ENCODE data around the gene FASTKD2. TPM values are rescaled to one million over a fixed set of nuclear protein-coding genes. Genes with fewer than 3 reads are reported as not detected.
"Not testable (repeated sequence)": the region's sequence is repeated elsewhere in the genome, so short reads cannot be mapped to it uniquely, and the experiment has no call there.

FASTKD2 gene
- total RNA-seq, 1 donor from 2014 or later = 19.8 TPM

DNA sequence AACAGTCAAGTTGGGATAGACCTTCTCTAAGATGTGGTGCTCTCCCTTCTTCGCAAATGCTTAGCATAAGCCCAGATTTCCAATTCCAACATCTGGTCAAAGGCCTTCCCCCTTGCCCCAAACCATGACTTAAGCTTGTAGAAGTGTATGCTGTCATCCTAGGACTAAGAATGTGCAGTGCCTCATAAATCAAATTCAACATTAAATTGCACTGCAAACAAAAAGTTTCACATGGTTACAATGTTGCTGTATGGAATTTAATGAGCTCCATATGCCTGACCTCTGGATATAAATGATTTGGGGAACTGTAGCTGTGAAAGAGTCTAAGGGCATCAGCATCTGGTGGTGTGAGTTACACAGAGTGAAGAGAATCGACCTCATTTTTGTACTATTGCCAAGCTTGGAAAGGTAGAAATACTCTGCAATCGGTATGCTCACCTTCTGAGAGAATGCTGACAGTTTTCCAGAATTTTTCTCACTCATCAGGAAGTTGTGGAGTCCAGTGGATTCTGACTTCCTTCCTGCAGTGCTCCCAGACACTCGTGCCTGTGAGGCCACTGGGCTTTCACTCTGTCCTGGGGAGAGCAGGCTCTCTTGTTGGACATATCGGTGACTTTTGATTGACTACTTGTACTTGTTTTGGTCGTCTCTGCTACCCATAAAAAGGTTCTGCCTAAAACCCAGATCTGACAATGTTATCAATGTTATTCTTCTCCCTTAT lies 40.6 kb downstream of the FASTKD2 start:
- Mint-ChIP-seq H3K27me3 (ENCODE audit: unreplicated experiment) (no peaks in the 10 kb centered on the region), H3K4me1 (ENCODE audit: unreplicated experiment) (peaks cover 6% of the 10 kb centered on the region), H3K27ac (ENCODE audit: unreplicated experiment) (no peak overlapping the region), H3K4me3 (ENCODE audit: unreplicated experiment) (no peak overlapping the region), H3K9me3 (ENCODE audit: unreplicated experiment) (no peaks in the 10 kb centered on the region), H3K36me3 (ENCODE audit: unreplicated experiment) (no peaks in the 10 kb centered on the region)
- DNase-seq (ENCODE audit: extremely low spot score, unreplicated experiment) = no peak
- TF ChIP-seq, protein P1, sequence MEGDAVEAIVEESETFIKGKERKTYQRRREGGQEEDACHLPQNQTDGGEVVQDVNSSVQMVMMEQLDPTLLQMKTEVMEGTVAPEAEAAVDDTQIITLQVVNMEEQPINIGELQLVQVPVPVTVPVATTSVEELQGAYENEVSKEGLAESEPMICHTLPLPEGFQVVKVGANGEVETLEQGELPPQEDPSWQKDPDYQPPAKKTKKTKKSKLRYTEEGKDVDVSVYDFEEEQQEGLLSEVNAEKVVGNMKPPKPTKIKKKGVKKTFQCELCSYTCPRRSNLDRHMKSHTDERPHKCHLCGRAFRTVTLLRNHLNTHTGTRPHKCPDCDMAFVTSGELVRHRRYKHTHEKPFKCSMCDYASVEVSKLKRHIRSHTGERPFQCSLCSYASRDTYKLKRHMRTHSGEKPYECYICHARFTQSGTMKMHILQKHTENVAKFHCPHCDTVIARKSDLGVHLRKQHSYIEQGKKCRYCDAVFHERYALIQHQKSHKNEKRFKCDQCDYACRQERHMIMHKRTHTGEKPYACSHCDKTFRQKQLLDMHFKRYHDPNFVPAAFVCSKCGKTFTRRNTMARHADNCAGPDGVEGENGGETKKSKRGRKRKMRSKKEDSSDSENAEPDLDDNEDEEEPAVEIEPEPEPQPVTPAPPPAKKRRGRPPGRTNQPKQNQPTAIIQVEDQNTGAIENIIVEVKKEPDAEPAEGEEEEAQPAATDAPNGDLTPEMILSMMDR (IDR thresholded peaks at IDR 0.05) = no peak

DNA sequence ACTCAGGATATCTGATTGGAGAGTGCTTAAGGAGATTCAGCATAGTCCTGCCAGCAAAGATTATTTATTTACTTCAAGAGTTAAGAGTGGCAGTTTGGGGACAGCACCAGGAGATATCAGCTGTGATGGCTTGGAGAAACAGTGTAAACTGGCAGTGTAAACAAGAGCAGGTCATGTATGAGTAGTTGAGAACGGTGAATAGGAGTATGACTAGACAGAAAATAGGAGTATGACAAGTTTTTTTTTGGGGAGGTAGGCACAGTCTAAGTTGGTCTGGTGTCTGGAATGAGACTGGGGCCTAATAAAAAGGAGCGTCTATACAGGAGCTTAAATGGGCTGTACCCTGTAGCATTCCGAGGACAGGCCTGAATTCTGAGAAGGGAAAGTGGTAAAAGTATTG lies 42.2 kb downstream of the FASTKD2 start:
- not testable (repeated sequence) for H3K9me3 Mint-ChIP-seq (ENCODE audit: unreplicated experiment); H3K4me3 Mint-ChIP-seq (ENCODE audit: unreplicated experiment); H3K36me3 Mint-ChIP-seq (ENCODE audit: unreplicated experiment); DNase-seq (ENCODE audit: extremely low spot score, unreplicated experiment); H3K27ac Mint-ChIP-seq (ENCODE audit: unreplicated experiment); H3K4me1 Mint-ChIP-seq (ENCODE audit: unreplicated experiment); H3K27me3 Mint-ChIP-seq (ENCODE audit: unreplicated experiment)

DNA sequence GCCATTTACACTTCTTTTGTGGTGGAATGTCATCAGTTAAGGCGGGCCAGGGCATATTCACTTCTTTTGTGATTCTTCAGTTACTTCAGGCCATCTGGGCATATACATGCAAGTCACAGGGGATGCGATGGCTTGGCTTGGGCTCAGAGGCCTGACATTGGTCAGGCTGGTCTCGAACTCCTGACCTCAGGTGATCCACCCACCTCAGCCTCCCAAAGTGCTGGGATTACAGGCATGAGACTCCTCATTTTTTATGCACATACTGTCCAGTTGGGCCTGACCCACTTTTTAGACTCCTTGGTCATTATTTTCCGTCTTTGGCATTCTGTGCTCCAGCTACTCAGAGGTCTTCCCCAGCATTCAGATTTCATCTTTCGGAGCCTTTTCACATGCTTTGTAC lies 47.1 kb downstream of the FASTKD2 start:
- H3K4me3 Mint-ChIP-seq (ENCODE audit: unreplicated experiment); H3K27me3 Mint-ChIP-seq (ENCODE audit: unreplicated experiment); H3K4me1 Mint-ChIP-seq (ENCODE audit: unreplicated experiment); H3K36me3 Mint-ChIP-seq (ENCODE audit: unreplicated experiment); H3K27ac Mint-ChIP-seq (ENCODE audit: unreplicated experiment); DNase-seq (ENCODE audit: extremely low spot score, unreplicated experiment): not testable (repeated sequence)
- H3K9me3 Mint-ChIP-seq (ENCODE audit: unreplicated experiment) = peaks cover 10% of the 10 kb centered on the region

DNA sequence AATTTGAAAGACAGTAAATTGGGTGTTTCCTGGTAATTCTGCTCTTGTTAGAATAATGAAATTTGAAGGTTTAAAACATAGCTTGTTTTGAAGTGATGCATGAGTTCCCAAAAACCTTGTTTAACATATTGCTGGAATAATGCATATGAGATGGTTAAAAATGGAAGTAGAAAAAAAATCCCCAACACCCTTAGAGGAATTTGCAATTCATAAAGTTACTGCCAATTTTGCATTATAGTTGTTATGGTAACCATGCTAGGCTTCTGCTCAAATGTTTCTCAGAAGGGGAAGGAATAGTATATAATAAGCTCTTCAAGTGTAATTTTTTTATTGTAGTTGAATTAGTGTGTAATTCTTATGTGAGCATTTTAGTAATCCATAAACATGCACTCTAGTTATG lies 49.1 kb downstream of the FASTKD2 start:
- H3K4me3 Mint-ChIP-seq (ENCODE audit: unreplicated experiment) = no peak overlapping the region
- peaks cover 10% of the 10 kb centered on the region for H3K9me3 Mint-ChIP-seq (ENCODE audit: unreplicated experiment)
- H3K27me3 Mint-ChIP-seq (ENCODE audit: unreplicated experiment) = no peaks in the 10 kb centered on the region
- TF ChIP-seq, protein P1 (IDR thresholded peaks at IDR 0.05) = no peak
- no peaks in the 10 kb centered on the region for H3K36me3 Mint-ChIP-seq (ENCODE audit: unreplicated experiment)
- no peaks in the 10 kb centered on the region for H3K4me1 Mint-ChIP-seq (ENCODE audit: unreplicated experiment)
- DNase-seq (ENCODE audit: extremely low spot score, unreplicated experiment) = no peak
- H3K27ac Mint-ChIP-seq (ENCODE audit: unreplicated experiment) = no peak overlapping the region

DNA sequence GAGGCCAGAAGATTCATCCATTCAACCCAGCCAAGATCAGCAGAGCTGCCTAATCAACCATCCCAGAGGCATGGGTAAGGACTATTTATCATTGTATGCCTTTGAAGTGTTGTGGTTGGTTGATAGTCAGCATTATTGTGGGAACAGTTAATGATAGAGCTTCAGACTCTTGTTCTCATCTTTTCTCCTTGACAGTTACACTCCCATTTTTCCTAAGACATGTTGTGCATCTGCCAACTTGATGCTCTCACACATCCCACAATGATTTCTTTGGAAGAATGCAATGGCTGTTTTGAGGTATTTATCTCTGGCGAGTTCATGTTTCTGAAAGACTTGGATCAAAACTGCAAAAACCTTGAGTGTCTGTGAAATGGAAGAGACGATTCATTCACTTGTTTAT lies 55.4 kb downstream of the FASTKD2 start:
- peaks cover 3% of the 10 kb centered on the region for H3K9me3 Mint-ChIP-seq (ENCODE audit: unreplicated experiment)
- H3K36me3 Mint-ChIP-seq (ENCODE audit: unreplicated experiment) = no peaks in the 10 kb centered on the region
- no peaks in the 10 kb centered on the region for H3K27me3 Mint-ChIP-seq (ENCODE audit: unreplicated experiment)
- TF ChIP-seq, protein P1 (IDR thresholded peaks at IDR 0.05) = no peak
- no peak overlapping the region for H3K27ac Mint-ChIP-seq (ENCODE audit: unreplicated experiment)
- peaks cover 4% of the 10 kb centered on the region for H3K4me1 Mint-ChIP-seq (ENCODE audit: unreplicated experiment)
- no peak overlapping the region for H3K4me3 Mint-ChIP-seq (ENCODE audit: unreplicated experiment)
- no peak for DNase-seq (ENCODE audit: extremely low spot score, unreplicated experiment)

DNA sequence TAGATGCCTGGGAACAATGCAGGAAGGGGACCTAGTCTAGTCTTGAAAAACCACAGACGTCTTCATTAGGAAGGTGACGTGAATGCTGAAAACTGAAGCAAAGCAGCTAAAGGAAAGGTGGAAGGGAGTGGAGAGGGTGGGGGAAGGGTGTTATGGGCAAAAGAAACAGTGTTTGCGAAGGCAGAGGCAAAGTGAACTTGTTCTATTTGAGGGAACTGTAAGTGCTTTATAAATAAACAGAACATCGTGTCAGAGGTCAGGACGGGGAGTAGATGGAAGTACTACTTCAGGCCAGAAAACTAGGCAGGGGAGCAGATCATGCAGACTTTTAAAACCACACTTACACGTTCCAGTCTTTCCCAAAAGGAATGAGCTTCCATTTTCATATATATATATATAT lies 57.8 kb downstream of the FASTKD2 start:
- peaks cover 4% of the 10 kb centered on the region for H3K4me1 Mint-ChIP-seq (ENCODE audit: unreplicated experiment)
- H3K27me3 Mint-ChIP-seq (ENCODE audit: unreplicated experiment) = no peaks in the 10 kb centered on the region
- no peak for DNase-seq (ENCODE audit: extremely low spot score, unreplicated experiment)
- H3K4me3 Mint-ChIP-seq (ENCODE audit: unreplicated experiment) = no peak overlapping the region
- TF ChIP-seq, protein P1 (IDR thresholded peaks at IDR 0.05) = no peak
- H3K36me3 Mint-ChIP-seq (ENCODE audit: unreplicated experiment) = no peaks in the 10 kb centered on the region
- H3K9me3 Mint-ChIP-seq (ENCODE audit: unreplicated experiment) = no peaks in the 10 kb centered on the region
- no peak overlapping the region for H3K27ac Mint-ChIP-seq (ENCODE audit: unreplicated experiment)
